GM18499 (cell line): ENCODE measurements around the gene TMEM39B.
"Not testable (repeated sequence)": the region's sequence is repeated elsewhere in the genome, so short reads cannot be mapped to it uniquely, and the experiment has no call there.

Experiments used
- ATAC-seq: cut with Tn5 transposase; IDR thresholded peaks from one replicate; pipeline ENCODE4 v1.9.1; 2021; ENCODE audit warnings: moderate number of reproducible peaks; ENCODE audit not compliant: insufficient read depth, unreplicated experiment

TMEM39B gene

DNA sequence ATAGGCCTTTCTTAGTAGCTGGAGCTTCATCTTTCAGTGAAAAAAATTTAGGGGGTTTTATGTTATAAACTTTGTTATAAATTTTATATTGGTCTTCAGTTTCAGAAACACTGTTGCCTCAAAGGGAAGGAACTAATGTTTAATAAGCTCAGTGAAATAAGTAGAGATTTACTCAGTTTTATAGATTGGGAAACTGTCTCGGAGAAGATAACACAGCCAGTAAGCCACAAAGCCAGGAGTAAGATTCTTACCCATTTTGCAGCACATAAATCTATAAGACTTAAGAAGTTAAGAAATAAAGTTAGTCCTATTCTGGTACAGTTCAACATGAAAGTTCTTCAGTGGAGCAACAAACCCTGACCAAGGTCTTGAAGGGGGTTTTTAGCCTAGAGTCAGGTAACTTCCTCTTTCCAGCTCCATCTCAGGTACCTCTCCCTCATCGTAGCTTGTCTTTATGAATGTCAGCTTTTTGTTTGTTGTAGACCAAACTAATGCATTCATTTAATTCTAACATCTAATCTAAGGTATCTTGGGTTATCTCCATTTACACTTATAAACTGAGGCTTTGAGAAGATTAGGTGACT is 38.4 kb downstream of the TMEM39B start:
- ATAC-seq: no peak

DNA sequence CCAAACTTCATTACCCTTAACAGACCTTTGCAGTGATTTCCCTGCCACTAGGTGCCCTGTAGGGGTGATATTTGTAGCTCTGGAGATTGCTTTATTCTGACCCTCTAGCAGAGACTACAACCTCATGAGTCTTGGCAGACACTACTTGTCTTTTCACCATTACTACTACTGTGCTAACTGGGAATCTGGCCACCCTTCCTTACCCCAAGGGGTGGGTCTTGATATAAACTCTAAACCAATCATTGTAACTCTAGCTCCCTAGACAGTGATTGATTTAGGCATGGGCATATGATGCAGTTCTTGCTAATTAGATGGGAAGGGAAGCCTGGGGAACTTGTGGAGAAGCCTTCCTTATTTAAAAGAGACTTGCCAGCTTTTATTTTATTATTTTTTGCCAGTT is 39.0 kb downstream of the TMEM39B start:
- no peak for ATAC-seq

DNA sequence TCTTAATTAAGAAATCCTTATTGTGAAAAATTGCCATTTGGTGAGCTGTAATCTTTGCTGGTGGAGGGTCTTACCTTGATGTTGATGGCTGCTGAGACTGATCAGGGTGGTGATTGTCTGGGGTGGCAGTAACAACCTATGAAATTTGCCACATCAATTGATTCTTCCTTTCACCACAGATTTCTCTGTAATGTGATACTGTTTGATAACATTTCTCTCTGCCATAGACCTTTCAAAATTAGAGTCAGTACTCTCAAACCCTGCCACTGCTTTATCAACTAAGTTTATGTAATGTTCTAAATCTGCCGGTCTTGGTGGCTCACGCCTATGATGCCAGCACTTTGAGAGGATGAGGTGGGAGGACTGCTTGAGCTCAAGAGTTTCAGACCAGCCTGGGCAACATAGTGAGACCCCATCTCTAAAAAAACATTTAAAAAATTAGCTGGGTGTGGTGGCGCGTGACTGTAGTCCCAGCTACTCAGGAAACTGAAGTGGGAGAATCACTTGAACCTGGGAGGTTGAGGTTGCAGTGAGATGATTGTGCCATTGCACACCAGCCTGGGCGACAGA is 40.2 kb downstream of the TMEM39B start:
- ATAC-seq: no peak

DNA sequence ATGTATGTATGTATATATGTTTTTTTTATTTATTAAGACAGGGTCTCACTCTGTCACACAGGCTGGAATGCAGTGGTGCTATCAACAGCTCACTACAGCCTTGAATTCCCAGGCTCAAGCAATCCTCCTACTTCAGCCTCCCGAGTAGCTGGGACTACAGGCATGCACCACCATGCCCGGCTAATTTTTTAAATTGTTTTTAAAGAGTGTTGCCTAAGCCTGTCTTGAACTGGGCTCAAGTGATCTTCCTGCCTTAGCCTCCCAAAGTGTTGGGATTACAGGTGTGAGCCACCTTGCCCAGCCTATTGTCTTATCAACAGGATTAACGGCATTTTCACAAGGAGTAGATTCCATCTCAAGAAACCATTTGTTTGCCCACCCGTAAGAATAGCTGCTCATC is 40.7 kb downstream of the TMEM39B start:
- not testable (repeated sequence) for ATAC-seq

DNA sequence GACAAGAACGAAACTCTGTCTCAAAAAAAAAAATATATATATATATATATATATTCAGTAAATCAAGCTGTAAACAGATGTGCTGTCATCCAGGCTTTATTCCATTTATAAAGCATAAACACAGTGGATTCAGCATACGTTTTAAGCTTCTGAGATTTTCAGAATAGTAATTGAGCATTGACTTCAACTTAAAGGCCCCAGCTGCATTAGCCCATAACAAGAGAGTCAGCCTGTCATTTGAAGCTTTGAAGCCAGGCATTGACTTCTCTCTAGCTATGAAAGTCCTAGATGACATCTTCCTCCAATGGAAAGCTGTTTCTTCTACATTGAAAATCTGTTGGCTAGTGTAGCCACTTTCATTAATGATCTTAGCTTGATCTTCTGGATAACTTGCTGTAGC is 41.7 kb downstream of the TMEM39B start:
- ATAC-seq: no peak

GRCh38 chr1:32115496-32115895 is 42.8 kb downstream of the TMEM39B start:
- no peak for ATAC-seq

DNA sequence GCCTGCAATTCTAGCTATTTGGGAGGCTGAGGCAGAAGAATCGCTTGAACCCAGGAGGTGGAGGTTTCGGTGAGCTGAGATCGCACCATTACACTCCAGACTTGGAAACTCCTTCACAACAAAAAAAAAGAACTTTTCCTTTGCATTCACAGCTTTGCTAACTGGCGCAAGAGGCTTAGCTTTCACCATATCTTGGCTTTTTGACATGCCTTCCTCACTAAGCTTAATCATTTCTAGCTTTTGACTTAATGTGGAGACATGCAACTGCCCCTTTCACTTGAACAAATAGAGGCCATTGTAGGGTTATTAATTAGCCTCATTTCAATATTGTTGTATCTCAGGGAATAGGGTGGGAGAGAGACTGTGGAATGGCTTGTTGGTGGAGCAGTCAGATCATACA is 43.8 kb downstream of the TMEM39B start:
- ATAC-seq: no peak

- no peak for ATAC-seq
These were observed 49.4 kb downstream of the TMEM39B start for GRCh38 chr1:32122151-32122550.

- not testable (repeated sequence) for ATAC-seq
These were observed 50.6 kb downstream of the TMEM39B start for GRCh38 chr1:32123361-32123760.

DNA sequence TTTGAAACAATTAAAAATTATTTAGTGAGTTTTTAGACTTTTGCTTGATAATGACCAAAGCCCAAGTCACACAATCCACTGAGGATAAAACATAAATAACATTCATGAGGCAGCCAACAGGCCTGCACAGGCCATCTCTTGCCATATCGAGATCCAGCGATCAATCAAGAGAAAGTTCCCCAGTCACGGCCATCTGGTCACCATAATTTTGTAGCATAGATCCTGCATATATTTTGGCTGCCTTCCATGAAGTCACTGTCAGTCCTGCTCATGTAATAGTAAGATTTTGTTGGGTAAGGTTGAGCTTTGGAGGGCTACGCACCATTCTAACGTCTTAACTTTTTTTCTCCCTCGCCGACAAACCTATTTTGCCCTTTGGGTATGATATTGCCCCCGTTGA is 52.6 kb downstream of the TMEM39B start:
- no peak for ATAC-seq

- no peak for ATAC-seq
These were observed 54.0 kb downstream of the TMEM39B start for GRCh38 chr1:32126770-32127169.

DNA sequence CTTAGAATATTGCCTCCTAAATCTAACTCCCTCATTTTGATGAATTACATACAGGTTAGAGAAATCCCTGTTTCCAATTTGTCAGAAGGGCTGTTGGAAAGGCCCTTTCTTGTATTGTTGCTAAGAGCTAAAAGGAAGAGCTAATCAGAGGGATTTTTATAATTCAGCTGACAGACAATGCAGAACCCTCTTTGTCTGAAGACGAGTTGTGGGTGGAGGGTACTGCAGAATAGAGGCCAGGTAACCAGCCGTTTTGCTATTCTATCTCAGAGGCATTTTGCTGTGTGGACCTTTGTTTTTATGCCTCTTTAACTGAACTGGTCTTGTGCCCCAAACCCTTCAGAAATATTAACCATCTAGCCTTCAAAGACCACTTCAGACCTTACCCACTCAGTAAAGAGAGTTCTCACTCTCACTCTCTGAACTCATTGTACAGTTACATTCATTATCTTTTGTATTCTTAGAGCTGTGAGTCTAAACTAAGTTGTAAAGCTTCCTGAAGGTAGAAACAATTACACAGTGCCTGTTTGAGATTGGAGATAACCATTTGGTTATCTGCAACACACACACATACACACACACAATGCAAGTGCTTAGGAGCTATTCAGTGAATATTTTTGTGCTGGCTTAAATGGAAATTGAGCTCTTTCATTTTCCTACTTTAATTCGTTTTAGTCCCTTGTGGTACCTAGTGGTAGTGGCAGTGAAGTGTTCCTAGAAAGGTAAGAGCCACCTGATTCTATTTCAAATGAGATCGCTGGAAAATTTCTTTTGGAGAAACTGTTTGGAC is 54.9 kb downstream of the TMEM39B start:
- no peak for ATAC-seq

DNA sequence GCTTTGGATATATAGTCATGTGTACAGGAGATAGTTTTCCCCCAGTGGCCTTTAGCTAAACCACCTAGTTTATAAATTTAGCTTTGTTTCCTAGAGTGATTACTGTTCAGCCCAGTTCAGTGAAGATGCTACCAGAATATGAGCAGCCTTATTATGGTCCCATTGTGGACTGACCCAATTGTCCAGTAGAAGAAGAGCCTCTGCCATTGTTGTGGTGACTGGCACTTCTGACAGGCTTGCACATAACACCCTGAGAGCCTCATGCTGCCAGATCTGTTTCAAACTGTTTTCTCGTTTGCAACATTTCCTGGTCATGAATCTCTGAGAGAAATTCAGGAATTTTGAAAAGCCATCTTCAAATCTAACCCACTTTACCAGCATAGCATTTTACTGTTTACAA is 55.7 kb downstream of the TMEM39B start:
- ATAC-seq: no peak

DNA sequence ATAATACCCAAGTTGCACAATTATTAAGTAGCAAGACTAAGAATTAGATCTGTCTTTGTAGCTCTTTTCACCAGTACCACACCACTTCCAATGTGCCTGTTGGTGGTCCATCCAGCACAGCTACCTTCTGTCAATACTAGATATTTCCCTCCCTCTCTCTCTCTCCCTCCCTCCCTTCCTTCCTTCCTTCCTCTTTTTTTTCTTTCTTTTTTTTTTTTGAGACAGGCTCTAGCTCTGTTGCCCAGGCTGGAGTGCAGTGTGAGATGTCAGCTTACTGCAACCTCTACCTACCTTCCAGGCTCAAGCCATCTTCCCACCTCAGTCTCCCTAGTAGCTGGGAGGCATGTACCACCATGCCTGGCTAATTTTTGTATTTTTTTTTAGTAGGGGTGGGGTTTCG is 56.2 kb downstream of the TMEM39B start:
- no peak for ATAC-seq

DNA sequence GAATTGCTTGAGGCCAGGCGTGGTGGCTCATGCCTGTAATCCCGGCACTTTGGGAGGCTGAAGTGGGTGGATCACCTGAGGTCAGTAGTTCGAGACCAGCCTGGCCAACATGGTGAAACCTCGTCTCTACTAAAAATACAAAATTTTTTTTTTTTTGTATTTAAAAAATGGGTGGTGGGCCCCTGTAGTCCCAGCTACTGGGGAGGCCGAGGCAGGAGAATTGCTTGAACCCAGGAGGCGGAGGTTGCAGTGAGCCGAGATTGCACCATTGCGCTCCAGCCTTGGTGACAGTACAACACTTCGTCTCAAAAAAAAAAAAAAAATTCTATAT is 61.2 kb downstream of the TMEM39B start:
- ATAC-seq: not testable (repeated sequence)

GRCh38 chr1:32137111-32137510 is 64.4 kb downstream of the TMEM39B start:
- no peak for ATAC-seq

DNA sequence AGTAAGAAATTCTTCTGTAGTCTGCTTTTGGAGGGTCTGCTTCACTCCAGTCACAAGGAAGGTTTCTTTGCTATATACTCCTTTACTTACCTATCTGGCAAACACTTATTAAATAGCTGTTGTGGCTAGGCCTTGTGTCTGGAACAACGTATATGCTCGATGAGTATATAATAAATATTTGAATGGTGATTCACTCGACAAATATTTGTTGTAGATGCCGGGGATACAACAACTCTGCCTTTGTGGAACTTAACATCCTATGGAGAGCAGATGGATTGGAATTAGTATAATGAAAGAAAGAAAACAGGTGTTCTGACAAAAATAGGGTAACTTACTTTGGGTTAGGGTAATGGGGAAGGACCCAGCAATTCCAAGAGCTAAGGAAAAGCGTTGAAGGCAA is 66.2 kb downstream of the TMEM39B start:
- no peak for ATAC-seq

DNA sequence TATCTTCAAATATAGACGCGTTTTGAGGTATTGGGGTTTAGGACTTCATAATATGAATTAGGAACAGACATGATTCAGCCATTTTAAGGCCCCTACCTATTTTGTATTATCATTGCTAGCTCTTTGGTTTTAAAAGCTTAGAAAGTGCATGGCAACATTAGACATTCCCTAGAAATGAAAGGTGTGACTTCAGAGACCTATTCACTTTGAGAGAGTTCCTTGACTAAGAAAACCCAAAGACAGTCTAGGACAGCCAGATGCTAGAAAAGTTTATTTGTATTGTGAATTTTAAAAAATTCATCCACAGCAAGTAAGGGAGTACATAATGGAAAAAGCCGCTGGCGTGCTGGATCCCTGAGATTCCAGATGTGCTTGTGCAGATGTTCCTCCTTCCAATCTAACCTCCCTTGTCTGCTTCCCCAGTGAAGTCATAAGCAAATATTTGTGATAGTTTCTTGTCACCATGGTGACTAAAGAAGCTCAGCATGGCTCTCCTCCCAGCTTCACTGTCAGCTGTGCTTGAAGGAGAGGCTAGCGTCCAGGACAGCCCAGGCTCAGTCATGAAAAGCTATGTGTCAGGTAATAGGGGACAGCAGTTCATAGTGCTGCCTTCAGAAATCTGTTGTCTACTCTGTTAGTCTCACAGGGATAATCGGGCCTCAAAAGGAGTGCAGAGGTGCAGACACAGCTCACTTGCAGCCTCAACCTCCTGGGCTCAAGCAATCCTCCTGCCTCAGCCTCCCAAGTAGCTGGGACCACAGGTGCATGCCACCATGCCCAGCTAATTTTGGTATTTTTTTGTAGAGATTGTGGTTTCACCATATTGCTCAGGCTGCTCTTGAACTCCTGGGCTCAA is 69.9 kb downstream of the TMEM39B start:
- no peak for ATAC-seq

DNA sequence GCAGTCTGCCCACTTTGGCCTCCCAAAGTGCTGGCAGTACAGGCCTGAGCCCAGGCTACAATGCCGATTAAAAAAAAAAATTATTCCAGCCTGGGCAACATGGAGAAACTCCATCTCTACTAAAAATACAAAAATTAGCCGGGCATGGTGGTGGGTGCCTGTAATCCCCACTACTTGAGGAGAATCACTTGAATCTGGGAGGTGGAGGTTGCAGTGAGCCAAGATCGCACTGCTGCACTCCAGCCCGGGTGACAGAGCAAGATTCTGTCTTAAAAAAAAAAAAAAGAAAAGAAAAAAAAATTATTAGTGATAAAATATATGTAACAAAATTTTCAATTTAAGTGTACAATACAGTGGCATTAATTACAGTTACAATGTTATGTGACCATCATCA is 70.6 kb downstream of the TMEM39B start:
- ATAC-seq: not testable (repeated sequence)

DNA sequence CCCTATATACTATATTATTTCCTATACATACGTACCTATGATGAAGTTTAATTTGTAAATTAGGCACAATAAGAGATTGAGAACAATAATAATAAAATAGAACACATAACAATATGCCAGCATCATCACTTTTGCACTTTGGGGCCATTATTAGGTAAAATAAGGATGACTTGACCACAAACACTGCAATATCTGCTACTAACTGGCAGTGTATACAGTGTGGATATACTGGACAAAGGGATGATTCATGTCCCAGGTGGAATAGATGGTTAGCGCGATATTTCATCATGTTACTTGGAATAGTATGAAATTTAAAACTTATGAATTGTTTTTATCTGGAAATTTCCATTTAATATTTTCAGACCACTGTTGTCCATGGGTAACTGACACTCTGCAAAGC is 71.3 kb downstream of the TMEM39B start:
- ATAC-seq: no peak

GRCh38 chr1:32147799-32148198 is 75.1 kb downstream of the TMEM39B start:
- ATAC-seq: not testable (repeated sequence)
